ENCODE results near the gene TNFRSF1A.

- TF ChIP-seq POLR2A (IDR thresholded peaks at IDR 0.05; ENCODE audit: low read length): peak; percentile 66
- no peak for TF ChIP-seq RCOR1 (IDR thresholded peaks at IDR 0.05; ENCODE audit: low read depth, low read length)
- TF ChIP-seq ESRRA (IDR thresholded peaks at IDR 0.05; ENCODE audit: borderline replicate concordance, low read length): no peak
- TF ChIP-seq NFE2L2 (conservative IDR thresholded peaks at IDR 0.05; ENCODE audit: low read length): no peak
- no peak for TF ChIP-seq CTCF (IDR thresholded peaks at IDR 0.05)
- TF ChIP-seq, protein P1, sequence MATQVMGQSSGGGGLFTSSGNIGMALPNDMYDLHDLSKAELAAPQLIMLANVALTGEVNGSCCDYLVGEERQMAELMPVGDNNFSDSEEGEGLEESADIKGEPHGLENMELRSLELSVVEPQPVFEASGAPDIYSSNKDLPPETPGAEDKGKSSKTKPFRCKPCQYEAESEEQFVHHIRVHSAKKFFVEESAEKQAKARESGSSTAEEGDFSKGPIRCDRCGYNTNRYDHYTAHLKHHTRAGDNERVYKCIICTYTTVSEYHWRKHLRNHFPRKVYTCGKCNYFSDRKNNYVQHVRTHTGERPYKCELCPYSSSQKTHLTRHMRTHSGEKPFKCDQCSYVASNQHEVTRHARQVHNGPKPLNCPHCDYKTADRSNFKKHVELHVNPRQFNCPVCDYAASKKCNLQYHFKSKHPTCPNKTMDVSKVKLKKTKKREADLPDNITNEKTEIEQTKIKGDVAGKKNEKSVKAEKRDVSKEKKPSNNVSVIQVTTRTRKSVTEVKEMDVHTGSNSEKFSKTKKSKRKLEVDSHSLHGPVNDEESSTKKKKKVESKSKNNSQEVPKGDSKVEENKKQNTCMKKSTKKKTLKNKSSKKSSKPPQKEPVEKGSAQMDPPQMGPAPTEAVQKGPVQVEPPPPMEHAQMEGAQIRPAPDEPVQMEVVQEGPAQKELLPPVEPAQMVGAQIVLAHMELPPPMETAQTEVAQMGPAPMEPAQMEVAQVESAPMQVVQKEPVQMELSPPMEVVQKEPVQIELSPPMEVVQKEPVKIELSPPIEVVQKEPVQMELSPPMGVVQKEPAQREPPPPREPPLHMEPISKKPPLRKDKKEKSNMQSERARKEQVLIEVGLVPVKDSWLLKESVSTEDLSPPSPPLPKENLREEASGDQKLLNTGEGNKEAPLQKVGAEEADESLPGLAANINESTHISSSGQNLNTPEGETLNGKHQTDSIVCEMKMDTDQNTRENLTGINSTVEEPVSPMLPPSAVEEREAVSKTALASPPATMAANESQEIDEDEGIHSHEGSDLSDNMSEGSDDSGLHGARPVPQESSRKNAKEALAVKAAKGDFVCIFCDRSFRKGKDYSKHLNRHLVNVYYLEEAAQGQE (IDR thresholded peaks at IDR 0.05): no peak
Measured at GRCh38 chr12:6383572-6384498, 42.0 kb upstream of the TNFRSF1A start, which contains the start of gene LTBR.
